ENCODE results near the gene GPX2. TPM values are rescaled to one million over a fixed set of nuclear protein-coding genes. Genes with fewer than 3 reads are reported as not detected.

GPX2 gene
- total and polyA plus RNA-seq, 4 donors: 0.30 to 1.2 (median 0.43) TPM; not detected in 1

DNA sequence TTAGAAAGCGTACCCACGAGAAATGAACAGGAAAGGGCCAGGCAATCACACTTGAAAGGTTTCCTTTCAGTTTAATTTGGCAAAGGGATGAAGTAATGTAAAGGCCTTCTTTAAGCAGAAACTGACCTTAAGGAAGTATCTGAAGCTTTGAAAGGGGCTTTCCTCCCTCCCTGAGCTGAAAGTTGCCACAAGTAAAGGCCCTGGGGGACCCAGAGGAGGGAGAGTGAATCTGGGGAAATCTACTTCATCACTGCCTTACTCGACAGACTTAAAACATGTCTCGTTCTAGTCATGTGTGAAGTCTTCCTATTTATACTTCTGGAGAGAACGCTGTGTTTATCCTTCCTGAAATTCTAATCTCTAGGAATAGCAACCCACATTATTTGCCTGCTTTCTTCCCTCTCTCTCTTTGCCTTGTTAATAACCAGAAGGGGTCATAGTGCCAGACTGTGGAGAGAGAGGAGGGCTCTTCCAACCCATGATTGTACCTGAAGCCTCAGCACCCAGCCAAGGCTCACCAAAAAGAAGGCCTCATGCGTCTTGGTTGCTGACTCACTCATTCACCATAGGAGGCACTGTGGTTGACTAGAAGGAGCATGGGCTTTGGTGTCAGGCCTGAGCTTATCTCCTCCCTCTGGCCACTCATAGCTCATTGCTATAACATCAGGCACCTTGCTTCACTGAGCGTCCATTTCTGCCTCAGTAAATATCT, 10.2 kb upstream of the GPX2 start:
- Histone ChIP-seq H3K27ac (ENCODE audit: low read depth, low read length) (no peak overlapping the region), H3K4me3 (ENCODE audit: low read depth, low read length) (no peak overlapping the region), H3K27me3 (ENCODE audit: control insufficient read depth, insufficient read depth, low read length) (no peaks in the 10 kb centered on the region), H3K4me1 (ENCODE audit: control insufficient read depth, insufficient read depth, low read length) (peaks cover 8% of the 10 kb centered on the region), H3K9me3 (ENCODE audit: control insufficient read depth, insufficient read depth, low read length) (no peaks in the 10 kb centered on the region), H3K36me3 (ENCODE audit: control insufficient read depth, insufficient read depth, low read length) (peaks cover 49% of the 10 kb centered on the region)
- DNase-seq (ENCODE audit: low read depth in 4 of 6, low spot score in 6 of 6): no peak
- 92% methylated on average over 4 of the region's 7 CpGs for WGBS (ENCODE audit: insufficient coverage)

DNA sequence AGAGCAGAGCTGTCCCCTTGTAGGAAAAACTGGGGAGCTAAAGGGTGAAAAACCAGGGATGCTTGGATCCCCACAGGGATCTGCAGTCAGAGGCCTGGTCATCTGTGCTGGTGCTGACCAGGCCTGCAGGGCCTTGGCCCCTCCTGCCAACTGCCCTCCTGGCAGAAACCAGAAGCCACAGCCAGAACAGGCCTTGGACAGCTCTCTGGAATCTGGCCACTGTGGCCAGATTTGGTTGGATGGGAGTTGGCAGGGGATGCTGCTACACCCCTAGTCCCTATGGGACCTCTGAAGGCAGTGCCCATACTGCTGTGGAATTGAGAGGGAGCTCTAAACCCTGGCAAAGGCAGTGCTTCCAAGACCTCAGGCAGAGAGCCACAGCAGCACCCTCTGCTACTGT, 9.2 kb upstream of the GPX2 start:
- Histone ChIP-seq H3K27ac (ENCODE audit: low read depth, low read length) (no peak overlapping the region), H3K36me3 (ENCODE audit: control insufficient read depth, insufficient read depth, low read length) (peaks cover 53% of the 10 kb centered on the region), H3K4me3 (ENCODE audit: low read depth, low read length) (no peak overlapping the region), H3K9me3 (ENCODE audit: control insufficient read depth, insufficient read depth, low read length) (no peaks in the 10 kb centered on the region), H3K27me3 (ENCODE audit: control insufficient read depth, insufficient read depth, low read length) (no peaks in the 10 kb centered on the region), H3K4me1 (ENCODE audit: control insufficient read depth, insufficient read depth, low read length) (peaks cover 8% of the 10 kb centered on the region)
- no peak for DNase-seq (ENCODE audit: low read depth in 4 of 6, low spot score in 6 of 6)

DNA sequence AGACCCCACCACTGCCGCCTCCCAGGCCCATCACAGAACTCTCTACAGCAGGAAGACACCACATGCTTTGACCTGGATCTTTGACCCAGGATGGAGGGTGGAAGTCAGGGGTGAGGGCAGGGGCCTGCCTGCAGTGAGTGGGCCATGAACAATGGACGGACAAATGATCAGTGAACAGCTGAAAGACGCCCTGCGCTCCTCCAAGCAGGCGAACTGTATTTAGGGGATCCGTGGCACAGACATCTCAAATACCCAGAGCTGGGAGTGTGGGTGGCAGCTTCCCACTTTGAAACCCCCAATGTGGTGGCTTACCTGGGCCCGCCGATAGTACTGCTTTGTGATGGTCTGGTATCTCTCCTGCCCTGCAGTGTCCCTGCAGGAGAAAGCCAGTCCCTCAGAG, 8.7 kb upstream of the GPX2 start:
- H3K27ac ChIP-seq (ENCODE audit: low read depth, low read length): no peak overlapping the region
- H3K36me3 ChIP-seq (ENCODE audit: control insufficient read depth, insufficient read depth, low read length): peaks cover 53% of the 10 kb centered on the region
- WGBS (ENCODE audit: insufficient coverage): 93% methylated on average over 7 of the region's 8 CpGs

DNA sequence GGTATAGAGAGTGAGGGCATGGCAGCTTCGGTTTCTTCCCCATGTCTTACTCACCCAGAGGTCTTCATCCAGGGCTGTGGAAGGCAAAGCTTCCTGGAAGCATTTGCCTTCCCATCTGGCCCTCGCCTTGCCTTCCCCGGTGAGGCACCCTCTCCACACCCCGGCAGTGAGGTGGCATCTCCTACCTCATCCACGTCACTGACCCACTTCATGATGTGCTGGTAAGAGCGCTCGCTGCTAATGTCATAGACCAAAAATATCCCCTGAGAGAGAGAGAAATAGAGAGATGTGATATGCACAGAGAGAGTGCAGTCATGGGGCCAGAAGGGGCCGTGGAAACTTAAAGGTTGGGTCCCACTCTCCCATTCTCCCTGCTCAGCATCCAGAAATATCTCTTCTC, 8.3 kb upstream of the GPX2 start:
- Histone ChIP-seq H3K9me3 (ENCODE audit: control insufficient read depth, insufficient read depth, low read length) (no peaks in the 10 kb centered on the region), H3K27ac (ENCODE audit: low read depth, low read length) (no peak overlapping the region), H3K27me3 (ENCODE audit: control insufficient read depth, insufficient read depth, low read length) (no peaks in the 10 kb centered on the region), H3K4me3 (ENCODE audit: low read depth, low read length) (no peak overlapping the region), H3K36me3 (ENCODE audit: control insufficient read depth, insufficient read depth, low read length) (peaks cover 53% of the 10 kb centered on the region), H3K4me1 (ENCODE audit: control insufficient read depth, insufficient read depth, low read length) (peaks cover 8% of the 10 kb centered on the region)
- no peak for DNase-seq (ENCODE audit: low read depth in 4 of 6, low spot score in 6 of 6)
- WGBS (ENCODE audit: insufficient coverage): 95% methylated on average over 4 of the region's 8 CpGs

More for the DNA sequence above, 8.7 kb upstream of the GPX2 start:
- DNase-seq (ENCODE audit: low read depth in 4 of 6, low spot score in 6 of 6): no peak
- Histone ChIP-seq H3K27me3 (ENCODE audit: control insufficient read depth, insufficient read depth, low read length) (no peaks in the 10 kb centered on the region), H3K4me3 (ENCODE audit: low read depth, low read length) (no peak overlapping the region), H3K9me3 (ENCODE audit: control insufficient read depth, insufficient read depth, low read length) (no peaks in the 10 kb centered on the region), H3K4me1 (ENCODE audit: control insufficient read depth, insufficient read depth, low read length) (peaks cover 8% of the 10 kb centered on the region)

DNA sequence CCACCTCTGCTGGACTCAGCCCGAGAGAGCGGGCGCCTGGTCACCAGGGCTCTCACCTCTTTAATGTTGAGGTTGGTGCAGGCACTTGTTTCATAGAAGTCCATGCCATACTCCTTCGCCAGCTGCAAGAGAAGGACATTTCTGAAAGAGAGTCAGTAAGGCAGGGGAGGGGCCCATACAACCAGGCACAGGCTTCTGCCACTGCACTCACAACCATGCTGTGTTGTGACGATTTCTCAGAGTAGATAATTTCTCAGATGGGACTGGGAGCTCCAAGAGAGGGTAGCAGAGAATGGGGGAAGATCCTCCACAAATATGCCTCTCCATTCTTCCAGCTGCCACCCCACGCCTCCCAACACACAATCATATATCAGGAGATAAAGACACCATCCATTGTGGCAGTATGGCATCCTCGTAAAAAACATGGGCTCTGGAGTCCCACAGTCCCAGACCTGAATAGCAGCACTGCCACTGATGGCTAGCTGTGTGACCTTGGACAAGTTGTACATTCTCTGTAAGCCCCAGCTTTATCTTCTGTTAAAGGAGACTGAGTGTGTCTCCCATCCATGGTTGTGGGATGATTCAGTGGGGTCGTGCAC, 6.2 kb upstream of the GPX2 start:
- Histone ChIP-seq H3K4me1 (ENCODE audit: control insufficient read depth, insufficient read depth, low read length) (peaks cover 8% of the 10 kb centered on the region), H3K9me3 (ENCODE audit: control insufficient read depth, insufficient read depth, low read length) (no peaks in the 10 kb centered on the region), H3K4me3 (ENCODE audit: low read depth, low read length) (no peak overlapping the region), H3K27me3 (ENCODE audit: control insufficient read depth, insufficient read depth, low read length) (no peaks in the 10 kb centered on the region), H3K36me3 (ENCODE audit: control insufficient read depth, insufficient read depth, low read length) (peaks cover 44% of the 10 kb centered on the region), H3K27ac (ENCODE audit: low read depth, low read length) (no peak overlapping the region)
- no peak for DNase-seq (ENCODE audit: low read depth in 4 of 6, low spot score in 6 of 6)
- WGBS (ENCODE audit: insufficient coverage): 80% methylated on average over 6 of the region's 8 CpGs

DNA sequence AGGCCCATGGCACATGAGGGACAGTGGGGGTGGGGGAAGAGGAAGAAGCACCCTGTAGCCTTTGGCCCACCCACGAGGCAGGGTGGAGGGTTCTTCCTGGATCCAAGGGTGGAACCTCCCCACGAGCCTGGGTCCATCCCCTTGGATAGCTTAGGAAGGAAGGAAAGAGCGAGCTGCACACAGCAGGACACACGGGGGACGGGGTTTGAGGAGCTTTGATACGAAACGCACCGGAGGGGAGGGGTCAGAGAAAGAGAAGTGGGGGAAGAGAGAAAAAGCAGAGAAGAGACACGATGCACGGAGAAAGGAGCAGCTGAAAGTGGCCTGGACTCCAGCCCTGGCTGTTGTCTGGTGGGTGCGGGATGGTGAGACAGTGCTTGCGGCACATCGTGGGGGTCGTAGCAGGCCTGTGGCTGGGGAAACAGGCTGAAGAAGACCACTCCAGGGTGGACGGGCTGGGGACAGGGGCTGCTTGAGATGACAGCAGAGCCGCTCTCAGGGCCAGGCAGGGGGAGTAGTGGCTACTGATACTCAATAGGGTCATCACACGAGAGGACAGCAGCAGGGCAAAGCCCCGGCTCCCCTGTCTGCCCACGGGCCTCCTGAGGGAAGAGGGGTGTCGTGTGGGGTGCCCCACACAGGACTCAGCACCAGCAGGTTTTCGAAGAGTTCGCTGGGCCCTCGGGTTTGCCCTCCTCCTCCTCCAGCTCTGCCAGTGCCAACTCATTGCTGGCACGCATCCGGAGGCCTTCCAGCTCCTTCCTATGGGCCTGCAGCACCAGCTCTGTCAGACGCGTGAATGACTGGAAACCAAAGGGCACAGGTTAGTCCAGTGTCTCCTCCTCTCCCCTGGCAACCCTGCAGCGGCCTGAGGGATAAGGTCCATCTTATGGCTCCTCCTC, 5.4 kb upstream of the GPX2 start:
- Histone ChIP-seq H3K36me3 (ENCODE audit: control insufficient read depth, insufficient read depth, low read length) (peaks cover 44% of the 10 kb centered on the region), H3K4me1 (ENCODE audit: control insufficient read depth, insufficient read depth, low read length) (peaks cover 8% of the 10 kb centered on the region), H3K4me3 (ENCODE audit: low read depth, low read length) (no peak overlapping the region), H3K27ac (ENCODE audit: low read depth, low read length) (no peak overlapping the region), H3K9me3 (ENCODE audit: control insufficient read depth, insufficient read depth, low read length) (no peaks in the 10 kb centered on the region), H3K27me3 (ENCODE audit: control insufficient read depth, insufficient read depth, low read length) (no peaks in the 10 kb centered on the region)
- 80% methylated on average over 27 of the region's 28 CpGs for WGBS (ENCODE audit: insufficient coverage)
- DNase-seq (ENCODE audit: low read depth in 4 of 6, low spot score in 6 of 6): no peak

DNA sequence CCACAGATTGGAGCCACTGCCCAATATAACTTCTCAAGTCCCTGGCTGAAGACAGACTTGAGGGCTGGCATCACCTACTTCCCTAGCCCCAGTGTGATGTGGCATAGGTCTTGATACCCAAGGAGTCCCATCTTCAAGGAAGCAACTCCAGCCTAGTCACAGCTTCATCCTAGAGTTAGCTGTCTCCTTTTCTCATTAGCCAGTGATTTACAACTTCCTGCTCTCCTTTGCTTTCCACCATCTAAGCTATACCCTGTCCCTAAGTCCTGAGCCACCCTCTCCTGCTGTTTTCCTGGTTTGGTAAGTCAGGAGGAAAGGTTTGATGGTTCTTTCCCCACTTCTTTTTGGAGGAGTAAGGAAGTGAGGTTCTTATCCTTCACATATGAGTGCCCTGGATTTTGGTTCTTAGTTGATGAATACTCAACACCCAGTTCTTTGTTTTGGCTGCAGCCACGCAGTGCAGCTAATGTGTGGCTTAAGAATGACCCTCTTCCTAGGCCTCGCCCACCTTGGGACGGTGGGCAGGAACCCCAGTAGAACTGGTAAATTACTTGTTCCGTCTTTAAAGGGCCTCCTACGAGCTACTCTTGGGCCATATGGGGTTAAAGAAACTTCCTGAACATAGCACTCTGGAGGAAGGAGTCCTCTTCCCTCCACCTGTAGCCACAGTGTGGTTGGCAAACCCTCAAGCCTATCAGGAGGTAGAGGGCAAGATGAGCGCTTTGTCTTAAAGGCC, 3.9 kb upstream of the GPX2 start:
- Histone ChIP-seq H3K4me1 (ENCODE audit: control insufficient read depth, insufficient read depth, low read length) (peaks cover 8% of the 10 kb centered on the region), H3K4me3 (ENCODE audit: low read depth, low read length) (no peak overlapping the region), H3K27ac (ENCODE audit: low read depth, low read length) (no peak overlapping the region), H3K9me3 (ENCODE audit: control insufficient read depth, insufficient read depth, low read length) (no peaks in the 10 kb centered on the region), H3K27me3 (ENCODE audit: control insufficient read depth, insufficient read depth, low read length) (no peaks in the 10 kb centered on the region), H3K36me3 (ENCODE audit: control insufficient read depth, insufficient read depth, low read length) (peaks cover 44% of the 10 kb centered on the region)
- DNase-seq (ENCODE audit: low read depth in 4 of 6, low spot score in 6 of 6): no peak
- WGBS (ENCODE audit: insufficient coverage): 40% methylated on average over 3 of the region's 6 CpGs

DNA sequence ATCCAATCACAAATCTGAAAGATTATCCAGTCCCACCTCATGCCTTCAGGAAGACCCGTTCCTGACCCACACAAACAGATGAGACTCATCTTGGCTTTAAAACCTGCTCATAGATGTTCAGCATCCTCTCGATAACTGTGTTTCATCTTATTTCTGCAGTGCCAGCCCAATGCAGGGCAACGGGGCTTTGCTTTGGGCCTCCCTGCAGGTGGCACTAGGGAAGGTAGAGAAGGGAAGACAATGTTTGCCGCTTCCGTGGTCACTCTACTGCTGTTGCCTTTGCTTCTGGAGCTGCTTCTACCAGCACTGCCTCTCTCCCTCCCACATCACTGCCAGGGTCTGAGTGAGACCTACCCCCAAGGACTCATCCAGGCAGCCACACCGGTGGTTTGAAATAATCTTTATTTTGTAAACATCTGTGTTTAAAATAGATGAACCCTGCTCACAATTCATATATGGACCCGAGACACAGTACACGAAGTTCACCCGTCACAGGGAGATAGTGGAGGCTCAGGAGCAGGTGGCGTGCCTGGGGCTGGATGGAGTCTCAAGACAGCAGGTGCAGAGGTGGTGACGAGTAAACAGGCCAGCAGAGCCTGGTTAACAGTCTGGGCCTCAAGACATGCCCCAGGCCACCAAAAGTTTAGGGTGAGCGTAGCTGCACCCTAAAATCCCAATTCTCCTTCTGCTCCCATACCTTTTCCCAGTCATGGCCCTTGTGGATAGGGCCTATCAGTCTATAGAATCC, 3.1 kb upstream of the GPX2 start:
- Histone ChIP-seq H3K4me1 (ENCODE audit: control insufficient read depth, insufficient read depth, low read length) (peaks cover 8% of the 10 kb centered on the region), H3K9me3 (ENCODE audit: control insufficient read depth, insufficient read depth, low read length) (no peaks in the 10 kb centered on the region), H3K36me3 (ENCODE audit: control insufficient read depth, insufficient read depth, low read length) (peaks cover 37% of the 10 kb centered on the region), H3K27me3 (ENCODE audit: control insufficient read depth, insufficient read depth, low read length) (no peaks in the 10 kb centered on the region), H3K27ac (ENCODE audit: low read depth, low read length) (no peak overlapping the region), H3K4me3 (ENCODE audit: low read depth, low read length) (no peak overlapping the region)
- whole genome bisulfite sequencing (ENCODE audit: insufficient coverage): 89% methylated on average over 8 of the region's 12 CpGs
- DNase-seq (ENCODE audit: low read depth in 4 of 6, low spot score in 6 of 6): no peak

DNA sequence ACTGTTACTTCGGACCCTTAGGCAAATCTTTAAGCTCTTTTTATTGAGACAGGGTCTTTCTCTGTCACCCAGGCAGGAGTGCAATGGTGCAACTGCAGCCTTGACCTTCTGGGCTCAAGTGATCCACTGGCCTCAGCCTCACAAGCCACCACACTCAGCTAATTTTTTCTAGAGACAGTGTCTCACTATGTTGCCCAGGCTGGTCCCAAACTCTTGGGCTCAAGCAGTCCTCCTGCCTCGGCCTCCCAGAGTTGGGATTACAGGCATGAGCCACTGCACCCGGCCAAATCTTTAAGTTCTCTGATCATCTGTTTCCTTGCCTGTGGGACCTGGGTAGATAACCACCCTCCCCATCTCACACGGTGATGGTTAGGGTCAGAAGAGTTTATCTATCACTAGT, 2.3 kb upstream of the GPX2 start:
- H3K4me3 ChIP-seq (ENCODE audit: low read depth, low read length): no peak overlapping the region
- H3K27ac ChIP-seq (ENCODE audit: low read depth, low read length): no peak overlapping the region
- DNase-seq (ENCODE audit: low read depth in 4 of 6, low spot score in 6 of 6): no peak
- 81% methylated on average over 1 of the region's 4 CpGs for WGBS (ENCODE audit: insufficient coverage)
- H3K4me1 ChIP-seq (ENCODE audit: control insufficient read depth, insufficient read depth, low read length): peaks cover 8% of the 10 kb centered on the region
- H3K36me3 ChIP-seq (ENCODE audit: control insufficient read depth, insufficient read depth, low read length): peaks cover 31% of the 10 kb centered on the region
- H3K9me3 ChIP-seq (ENCODE audit: control insufficient read depth, insufficient read depth, low read length): no peaks in the 10 kb centered on the region
- no peaks in the 10 kb centered on the region for H3K27me3 ChIP-seq (ENCODE audit: control insufficient read depth, insufficient read depth, low read length)

Data from spinal cord (tissue), 10 donors.